HEK293 (cell line): ENCODE results near the gene DNAAF9.

Experiments
- CTCF ChIA-PET: fragments of 350-600 bp; formaldehyde crosslinking; extraction: SDS; loops from one replicate; lab custom pipeline; 2021; ENCODE audit warnings: antibody characterized with exemption; lab: Yijun Ruan, JAX
- POLR2A ChIA-PET: fragments of 300-600 bp; formaldehyde crosslinking; extraction: SDS; loops from one replicate; lab custom pipeline; 2020; ENCODE audit warnings: antibody characterized with exemption, inconsistent platforms; lab: Yijun Ruan, JAX
- H3K27ac ChIP-seq: fragments of 200-500 bp; sonication (Bioruptor generic); 2 replicates; pipeline ENCODE4 v1.5.1; 2014; ENCODE audit warnings: low read depth, low read length, control low read depth, inconsistent platforms; ENCODE audit errors: extremely low read depth
- H3K36me3 ChIP-seq, 2 experiments: fragments of 200-500 bp in 1 of 2; sonication (Bioruptor generic) in 1 of 2; 1 replicate in 1 of 2; 2 replicates in 1 of 2; pipeline ENCODE4 v1.5.1; 2014 to 2017; ENCODE audit warnings: inconsistent platforms in 2 of 2, low read length in 2 of 2; ENCODE audit not compliant: control insufficient read depth in 2 of 2, insufficient read depth in 1 of 2
- H3K4me1 ChIP-seq: fragments of 200-500 bp; sonication (Bioruptor generic); 2 replicates; pipeline ENCODE4 v1.5.1; 2014; ENCODE audit warnings: mild to moderate bottlenecking, low read length, inconsistent platforms; ENCODE audit not compliant: control insufficient read depth, insufficient read depth
- H3K4me3 ChIP-seq: 2 replicates; pipeline ENCODE4 v1.5.1; 2011; ENCODE audit warnings: low read depth, mild to moderate bottlenecking, control low read depth, low read length, moderate library complexity
- H3K9me3 ChIP-seq: fragments of 200-500 bp; sonication (Bioruptor generic); 2 replicates; pipeline ENCODE4 v1.5.1; 2014; ENCODE audit warnings: low read depth, low read length, inconsistent platforms; ENCODE audit not compliant: control insufficient read depth, insufficient read depth
- BCL11A ChIP-seq: fragments of 450-650 bp; formaldehyde crosslinking; IDR thresholded peaks from 2 replicates; pipeline ENCODE4 v1.5.1; 2016; ENCODE audit warnings: low read depth, missing biosample characterization, missing genetic modification characterization
- GLI4 ChIP-seq: fragments of 450-650 bp; formaldehyde crosslinking; IDR thresholded peaks from 2 replicates; pipeline ENCODE4 v1.5.1; 2016; ENCODE audit warnings: missing biosample characterization, missing genetic modification characterization
- KLF17 ChIP-seq: fragments of 450-650 bp; formaldehyde crosslinking; IDR thresholded peaks from 2 replicates; pipeline ENCODE4 v1.5.1; 2016; ENCODE audit warnings: missing biosample characterization, missing genetic modification characterization
- OVOL3 ChIP-seq: fragments of 450-650 bp; formaldehyde crosslinking; IDR thresholded peaks from 2 replicates; pipeline ENCODE4 v1.5.1; 2016; ENCODE audit warnings: missing biosample characterization, missing genetic modification characterization
- TRIM28 ChIP-seq: IDR thresholded peaks from 2 replicates; pipeline ENCODE4 v1.6.1; 2011; ENCODE audit warnings: low read length, control low read depth, borderline replicate concordance
- WT1 ChIP-seq: fragments of 450-650 bp; formaldehyde crosslinking; IDR thresholded peaks from 2 replicates; pipeline ENCODE4 v1.5.1; 2016; ENCODE audit warnings: missing biosample characterization, missing genetic modification characterization
- YY1 ChIP-seq: fragments of 450-650 bp; formaldehyde crosslinking; IDR thresholded peaks from 2 replicates; pipeline ENCODE4 v1.5.1; 2018; ENCODE audit warnings: missing biosample characterization, missing genetic modification characterization
- ZBTB17 ChIP-seq: fragments of 450-650 bp; formaldehyde crosslinking; IDR thresholded peaks from 2 replicates; pipeline ENCODE4 v1.5.1; 2016; ENCODE audit warnings: missing biosample characterization, missing genetic modification characterization
- ZBTB20 ChIP-seq: fragments of 450-650 bp; formaldehyde crosslinking; IDR thresholded peaks from 2 replicates; pipeline ENCODE4 v1.5.1; 2016; ENCODE audit warnings: missing biosample characterization, missing genetic modification characterization
- ZBTB6 ChIP-seq: fragments of 450-650 bp; formaldehyde crosslinking; IDR thresholded peaks from 2 replicates; pipeline ENCODE4 v1.5.1; 2017; ENCODE audit warnings: missing biosample characterization, missing genetic modification characterization
- ZBTB8A ChIP-seq: fragments of 450-650 bp; formaldehyde crosslinking; IDR thresholded peaks from 2 replicates; pipeline ENCODE4 v1.5.1; 2016; ENCODE audit warnings: missing biosample characterization, missing genetic modification characterization
- ZNF121 ChIP-seq: fragments of 450-650 bp; formaldehyde crosslinking; IDR thresholded peaks from 2 replicates; pipeline ENCODE4 v1.5.1; 2016; ENCODE audit warnings: missing biosample characterization, missing genetic modification characterization
- ZNF138 ChIP-seq: fragments of 450-650 bp; formaldehyde crosslinking; IDR thresholded peaks from 2 replicates; pipeline ENCODE4 v1.5.1; 2016; ENCODE audit warnings: missing biosample characterization, missing genetic modification characterization, borderline replicate concordance
- ZNF19 ChIP-seq: fragments of 450-650 bp; formaldehyde crosslinking; IDR thresholded peaks from 2 replicates; pipeline ENCODE4; 2016; ENCODE audit warnings: missing biosample characterization, missing genetic modification characterization, low read depth
- ZNF23 ChIP-seq: fragments of 450-650 bp; formaldehyde crosslinking; IDR thresholded peaks from 2 replicates; pipeline ENCODE4 v1.5.1; 2016; ENCODE audit warnings: missing biosample characterization, missing genetic modification characterization, borderline replicate concordance
- ZNF292 ChIP-seq: fragments of 450-650 bp; formaldehyde crosslinking; IDR thresholded peaks from 2 replicates; pipeline ENCODE4 v1.5.1; 2016; ENCODE audit warnings: low read depth, missing biosample characterization, missing genetic modification characterization, borderline replicate concordance
- ZNF311 ChIP-seq: fragments of 450-650 bp; formaldehyde crosslinking; IDR thresholded peaks from 2 replicates; pipeline ENCODE4 v1.5.1; 2017; ENCODE audit warnings: missing biosample characterization, missing genetic modification characterization, borderline replicate concordance
- ZNF324 ChIP-seq: fragments of 450-650 bp; formaldehyde crosslinking; IDR thresholded peaks from 2 replicates; pipeline ENCODE4 v1.5.1; 2016; ENCODE audit warnings: missing biosample characterization, missing genetic modification characterization
- ZNF350 ChIP-seq: fragments of 450-650 bp; formaldehyde crosslinking; IDR thresholded peaks from 2 replicates; pipeline ENCODE4 v1.5.0; 2017; ENCODE audit warnings: missing biosample characterization, mild to moderate bottlenecking, missing genetic modification characterization
- ZNF48 ChIP-seq: fragments of 450-650 bp; formaldehyde crosslinking; IDR thresholded peaks from 2 replicates; pipeline ENCODE4 v1.5.1; 2016; ENCODE audit warnings: missing biosample characterization, missing genetic modification characterization
- ZNF544 ChIP-seq: fragments of 450-650 bp; formaldehyde crosslinking; IDR thresholded peaks from 2 replicates; pipeline ENCODE4 v1.5.0; 2017; ENCODE audit warnings: missing biosample characterization, missing genetic modification characterization
- ZNF549 ChIP-seq: fragments of 450-650 bp; IDR thresholded peaks from 2 replicates; pipeline ENCODE4 v1.5.1; 2018; ENCODE audit warnings: missing biosample characterization, missing genetic modification characterization, mild to moderate bottlenecking, inconsistent platforms, moderate library complexity
- ZNF555 ChIP-seq: fragments of 450-650 bp; formaldehyde crosslinking; conservative IDR thresholded peaks from 2 replicates; pipeline ENCODE4 v1.5.1; 2017; ENCODE audit warnings: missing biosample characterization, mild to moderate bottlenecking, missing genetic modification characterization, inconsistent platforms
- ZNF585B ChIP-seq: fragments of 450-650 bp; formaldehyde crosslinking; IDR thresholded peaks from 2 replicates; pipeline ENCODE4 v1.5.1; 2016; ENCODE audit warnings: missing biosample characterization, missing genetic modification characterization
- ZNF621 ChIP-seq: fragments of 450-650 bp; formaldehyde crosslinking; IDR thresholded peaks from 2 replicates; pipeline ENCODE4 v1.5.1; 2017; ENCODE audit warnings: missing biosample characterization, missing genetic modification characterization
- ZNF629 ChIP-seq: fragments of 450-650 bp; formaldehyde crosslinking; IDR thresholded peaks from 2 replicates; pipeline ENCODE4 v1.5.1; 2017; ENCODE audit warnings: missing biosample characterization, missing genetic modification characterization
- ZNF677 ChIP-seq: fragments of 450-650 bp; IDR thresholded peaks from 2 replicates; pipeline ENCODE4 v1.5.0; 2018; ENCODE audit warnings: missing biosample characterization, mild to moderate bottlenecking, missing genetic modification characterization, moderate library complexity
- ZNF792 ChIP-seq: fragments of 450-650 bp; formaldehyde crosslinking; IDR thresholded peaks from 2 replicates; pipeline ENCODE4 v1.5.1; 2016; ENCODE audit warnings: missing biosample characterization, missing genetic modification characterization
- TF ChIP-seq, protein P1 (sequence below): fragments of 450-650 bp; formaldehyde crosslinking; IDR thresholded peaks from 2 replicates; pipeline ENCODE4 v1.5.1; 2016; ENCODE audit warnings: missing biosample characterization, missing genetic modification characterization, low read depth
- TF ChIP-seq, protein P2 (sequence below): fragments of 450-650 bp; formaldehyde crosslinking; IDR thresholded peaks from 2 replicates; pipeline ENCODE4 v1.5.1; 2016; ENCODE audit warnings: missing biosample characterization, missing genetic modification characterization

The DNAAF9 gene

GRCh38 chr20:3377644-3378043, 29.8 kb downstream of the DNAAF9 start:
- Histone ChIP-seq H3K9me3 (no peaks in the 10 kb centered on the region), H3K27ac (no peak overlapping the region), H3K36me3 (peaks cover 20 to 36% of the 10 kb centered on the region in 2 experiments), H3K4me3 (no peak overlapping the region), H3K4me1 (no peaks in the 10 kb centered on the region)
- CTCF ChIA-PET: interaction anchor here (0.8 kb wide), 1 partner anchor 159 kb away, joined by 3 read pairs; no protein-coding TSS in a partner anchor
- POLR2A ChIA-PET: no interaction called here
- TF ChIP-seq ZNF292 (tag by site-specific recombination): no peak
- TF ChIP-seq ZNF121 (tag by site-specific recombination): no peak
- TF ChIP-seq ZNF324 (tag by site-specific recombination): no peak
- TF ChIP-seq WT1 (tag by site-specific recombination): no peak
- no peak for TF ChIP-seq ZNF585B
- no peak for TF ChIP-seq ZBTB6 (tag by site-specific recombination)
- no peak for TF ChIP-seq YY1 (tag by site-specific recombination)
- TF ChIP-seq ZNF621 (tag by site-specific recombination): no peak
- TF ChIP-seq, protein P1, sequence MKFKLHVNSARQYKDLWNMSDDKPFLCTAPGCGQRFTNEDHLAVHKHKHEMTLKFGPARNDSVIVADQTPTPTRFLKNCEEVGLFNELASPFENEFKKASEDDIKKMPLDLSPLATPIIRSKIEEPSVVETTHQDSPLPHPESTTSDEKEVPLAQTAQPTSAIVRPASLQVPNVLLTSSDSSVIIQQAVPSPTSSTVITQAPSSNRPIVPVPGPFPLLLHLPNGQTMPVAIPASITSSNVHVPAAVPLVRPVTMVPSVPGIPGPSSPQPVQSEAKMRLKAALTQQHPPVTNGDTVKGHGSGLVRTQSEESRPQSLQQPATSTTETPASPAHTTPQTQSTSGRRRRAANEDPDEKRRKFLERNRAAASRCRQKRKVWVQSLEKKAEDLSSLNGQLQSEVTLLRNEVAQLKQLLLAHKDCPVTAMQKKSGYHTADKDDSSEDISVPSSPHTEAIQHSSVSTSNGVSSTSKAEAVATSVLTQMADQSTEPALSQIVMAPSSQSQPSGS (tag by site-specific recombination): no peak
- TF ChIP-seq, all 188 proteins: peak for 0

DNA sequence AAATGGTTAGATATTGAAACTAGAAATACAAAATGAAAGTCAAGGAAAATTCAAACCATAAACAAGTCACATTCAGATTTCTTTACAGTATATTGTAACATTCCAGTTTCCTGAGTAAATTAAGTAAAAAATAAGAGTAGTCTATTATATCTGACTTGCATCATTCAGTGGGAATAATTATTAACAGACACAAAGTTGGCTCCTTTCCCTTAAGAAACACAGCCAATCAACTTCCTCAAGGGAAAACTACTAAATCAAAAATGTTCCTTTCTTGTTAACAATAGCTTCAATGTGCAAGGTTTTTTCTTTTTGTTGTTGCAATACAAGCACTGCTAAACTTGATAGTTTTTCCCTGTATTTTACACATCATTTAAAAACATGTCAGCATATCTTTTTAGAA, 33.2 kb downstream of the DNAAF9 start:
- H3K4me1 ChIP-seq: no peaks in the 10 kb centered on the region
- no peak overlapping the region for H3K4me3 ChIP-seq
- H3K36me3 ChIP-seq: peaks cover 16 to 47% of the 10 kb centered on the region in 2 experiments
- no peak for TF ChIP-seq BCL11A (tag by site-specific recombination)
- TF ChIP-seq ZBTB8A (tag by site-specific recombination): no peak
- TF ChIP-seq KLF17 (tag by site-specific recombination): no peak
- no peak for TF ChIP-seq ZNF544 (tag by site-specific recombination)
- TF ChIP-seq ZBTB20 (tag by site-specific recombination): no peak
- TF ChIP-seq, all 188 proteins: peak for 0
- H3K9me3 ChIP-seq: no peaks in the 10 kb centered on the region
- no peak overlapping the region for H3K27ac ChIP-seq
- POLR2A ChIA-PET: no interaction called here
- CTCF ChIA-PET: no interaction called here

DNA sequence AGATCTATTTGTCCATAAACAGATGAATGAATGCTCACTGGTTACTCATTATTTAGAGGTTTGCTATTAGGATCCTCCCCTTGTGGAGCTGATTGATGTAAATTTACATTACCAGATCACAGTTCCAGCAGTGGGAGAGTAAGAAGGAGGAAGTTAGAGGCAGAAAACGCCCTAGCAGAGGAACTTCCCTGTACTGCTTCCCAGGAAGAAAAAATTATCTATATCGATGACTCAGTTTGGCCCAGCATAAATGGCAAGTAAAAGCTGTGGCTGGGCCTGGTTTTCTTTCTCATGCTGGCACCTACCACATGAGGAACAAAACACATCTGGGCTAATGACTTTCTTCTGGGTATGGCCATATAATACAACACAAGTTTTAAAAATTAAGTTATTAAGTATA, 35.7 kb downstream of the DNAAF9 start:
- CTCF ChIA-PET: interaction anchor here (0.6 kb wide), 1 partner anchor 318 kb away, joined by 3 read pairs; no protein-coding TSS in a partner anchor
- Histone ChIP-seq H3K36me3 (peaks cover 16 to 43% of the 10 kb centered on the region in 2 experiments), H3K27ac (no peak overlapping the region), H3K4me1 (no peaks in the 10 kb centered on the region), H3K4me3 (no peak overlapping the region), H3K9me3 (no peaks in the 10 kb centered on the region)
- POLR2A ChIA-PET: no interaction called here
- no peak for TF ChIP-seq ZNF138
- no peak for TF ChIP-seq GLI4
- TF ChIP-seq TRIM28: no peak
- TF ChIP-seq ZNF677 (tag by site-specific recombination): no peak
- TF ChIP-seq ZNF311 (tag by site-specific recombination): no peak
- no peak for TF ChIP-seq ZNF23 (tag by site-specific recombination)
- no peak for TF ChIP-seq ZNF48
- TF ChIP-seq OVOL3: no peak
- no peak for TF ChIP-seq ZNF350 (tag by site-specific recombination)
- TF ChIP-seq ZNF555 (tag by site-specific recombination): no peak
- no peak for TF ChIP-seq ZNF792
- no peak for TF ChIP-seq ZNF19 (tag by site-specific recombination)
- TF ChIP-seq ZBTB17 (tag by site-specific recombination): no peak
- TF ChIP-seq, protein P2, sequence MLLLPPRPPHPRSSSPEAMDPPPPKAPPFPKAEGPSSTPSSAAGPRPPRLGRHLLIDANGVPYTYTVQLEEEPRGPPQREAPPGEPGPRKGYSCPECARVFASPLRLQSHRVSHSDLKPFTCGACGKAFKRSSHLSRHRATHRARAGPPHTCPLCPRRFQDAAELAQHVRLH (tag by site-specific recombination): no peak
- no peak for TF ChIP-seq ZNF629 (tag by site-specific recombination)
- TF ChIP-seq ZNF549 (tag by site-specific recombination): no peak
